ENCODE measurements around the gene SLAMF9.

The SLAMF9 gene

GRCh38 chr1:159945483-159946241, 8.4 kb downstream of the SLAMF9 start, which contains the start of gene IGSF9:
Gene IGSF9 (minus strand): TSS chr1:159945613. CDS start chr1:159943454, 2,159 bp downstream.
- peak; percentile 94 for DNase-seq

- no peak for DNase-seq
These were observed 9.2 kb downstream of the SLAMF9 start for GRCh38 chr1:159944623-159945455.

- DNase-seq = no peak
These were observed 10.0 kb downstream of the SLAMF9 start for GRCh38 chr1:159943908-159944622.

- DNase-seq = no peak
These were observed 10.8 kb downstream of the SLAMF9 start for GRCh38 chr1:159943278-159943640.

GRCh38 chr1:159942632-159943277, 11.3 kb downstream of the SLAMF9 start:
- no peak for DNase-seq

GRCh38 chr1:159941591-159942560, 12.2 kb downstream of the SLAMF9 start:
- DNase-seq = peak; percentile 10

- no peak for DNase-seq
These were observed 12.9 kb downstream of the SLAMF9 start for GRCh38 chr1:159941141-159941540.

GRCh38 chr1:159940006-159940620, 13.9 kb downstream of the SLAMF9 start:
- no peak for DNase-seq

GRCh38 chr1:159939678-159940002, 14.4 kb downstream of the SLAMF9 start:
- no peak for DNase-seq

GRCh38 chr1:159938905-159939677, 14.9 kb downstream of the SLAMF9 start:
- no peak for DNase-seq

GRCh38 chr1:159938211-159938852, 15.7 kb downstream of the SLAMF9 start:
- no peak for DNase-seq

GRCh38 chr1:159937054-159937750, 16.8 kb downstream of the SLAMF9 start:
- DNase-seq = no peak

- DNase-seq = peak; percentile 44
These were observed 17.6 kb downstream of the SLAMF9 start for GRCh38 chr1:159936273-159936904.

GRCh38 chr1:159935719-159936272, 18.2 kb downstream of the SLAMF9 start:
- DNase-seq = no peak

- DNase-seq = no peak
These were observed 18.7 kb downstream of the SLAMF9 start for GRCh38 chr1:159935305-159935704.

- DNase-seq = no peak
These were observed 19.6 kb downstream of the SLAMF9 start for GRCh38 chr1:159934136-159935039.

GRCh38 chr1:159933347-159933746, 20.7 kb downstream of the SLAMF9 start:
- no peak for DNase-seq

Data from NCI-H1092 treated with DMSO at 0.1 percent for 48 hours (cell line).